Ramos (cell line): ENCODE measurements around the gene ENDOV.
"Not testable (repeated sequence)": the region's sequence is repeated elsewhere in the genome, so short reads cannot be mapped to it uniquely, and the experiment has no call there.

Experiments used
- in situ Hi-C: fragments of 300-500 bp; cut with MboI; formaldehyde crosslinking; loops from one replicate; pipeline ENCODE4 v1.14.3; 2022; ENCODE audit warnings: low sequenced_read_pairs; ENCODE audit not compliant: unreplicated experiment

The ENDOV gene

GRCh38 chr17:80387071-80387470 is 27.9 kb upstream of the ENDOV start:
- in situ Hi-C loops = no loop called here

GRCh38 chr17:80388175-80388574 is 26.8 kb upstream of the ENDOV start:
- in situ Hi-C loops = no loop called here

- in situ Hi-C loops = no loop called here
Measured at GRCh38 chr17:80388601-80389000, 26.4 kb upstream of the ENDOV start.

GRCh38 chr17:80389011-80389995 is 25.7 kb upstream of the ENDOV start:
- in situ Hi-C loops = no loop called here

- in situ Hi-C loops = no loop called here
Measured at GRCh38 chr17:80393241-80393890, 21.6 kb upstream of the ENDOV start.

DNA sequence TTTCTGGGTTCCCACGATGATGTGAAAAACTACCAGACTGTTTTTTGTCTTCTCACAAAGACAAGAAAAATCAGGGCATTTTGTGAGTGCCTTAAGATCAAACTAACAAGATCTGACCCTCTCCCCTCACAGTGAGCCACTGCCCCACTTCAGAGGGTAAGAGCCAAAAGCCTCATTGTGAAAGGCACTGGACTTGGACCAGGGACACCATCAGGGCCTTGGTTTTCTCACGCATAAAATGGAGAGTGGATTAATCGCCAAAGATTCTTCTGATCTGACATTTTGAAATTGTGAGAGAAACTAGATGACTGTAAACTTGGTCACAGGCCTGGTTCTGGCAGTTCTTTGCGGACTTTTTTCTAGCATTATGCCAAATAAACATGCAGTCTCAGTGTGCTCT is 21.0 kb upstream of the ENDOV start:
- in situ Hi-C loops = no loop called here

DNA sequence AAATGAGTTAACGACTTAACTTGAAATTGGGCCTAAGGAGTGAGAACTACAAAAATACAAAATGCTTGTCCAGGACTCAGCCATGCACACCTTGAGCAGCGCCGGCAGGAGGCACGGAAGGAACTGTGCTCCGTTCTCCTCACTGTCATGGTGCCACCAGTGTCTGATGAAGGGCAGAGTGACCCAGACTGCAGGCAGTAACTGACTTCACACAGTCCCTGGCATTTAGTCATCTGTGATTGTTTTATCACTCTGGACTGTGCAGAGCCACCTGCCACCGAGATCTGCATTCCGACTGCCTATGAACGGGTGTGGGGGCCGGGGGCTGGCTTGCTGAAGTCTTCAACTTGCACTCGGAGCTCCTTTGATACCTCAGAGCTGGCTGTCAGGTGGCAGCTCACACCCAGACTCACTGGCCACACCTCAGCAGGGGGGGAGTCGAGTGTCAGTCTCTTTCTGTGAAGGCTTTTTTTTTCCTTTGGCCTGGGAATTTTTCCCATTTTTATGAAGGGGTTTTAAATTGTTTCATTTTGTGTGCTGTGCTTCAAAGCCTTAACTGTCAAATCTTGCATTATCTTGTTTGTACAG is 20.2 kb upstream of the ENDOV start:
- in situ Hi-C loops = no loop called here

GRCh38 chr17:80395402-80396151 is 19.4 kb upstream of the ENDOV start:
- in situ Hi-C loops = no loop called here

GRCh38 chr17:80396157-80397033 is 18.6 kb upstream of the ENDOV start:
- in situ Hi-C loops = no loop called here

- in situ Hi-C loops = no loop called here
Measured at GRCh38 chr17:80397034-80397387, 18.0 kb upstream of the ENDOV start.

DNA sequence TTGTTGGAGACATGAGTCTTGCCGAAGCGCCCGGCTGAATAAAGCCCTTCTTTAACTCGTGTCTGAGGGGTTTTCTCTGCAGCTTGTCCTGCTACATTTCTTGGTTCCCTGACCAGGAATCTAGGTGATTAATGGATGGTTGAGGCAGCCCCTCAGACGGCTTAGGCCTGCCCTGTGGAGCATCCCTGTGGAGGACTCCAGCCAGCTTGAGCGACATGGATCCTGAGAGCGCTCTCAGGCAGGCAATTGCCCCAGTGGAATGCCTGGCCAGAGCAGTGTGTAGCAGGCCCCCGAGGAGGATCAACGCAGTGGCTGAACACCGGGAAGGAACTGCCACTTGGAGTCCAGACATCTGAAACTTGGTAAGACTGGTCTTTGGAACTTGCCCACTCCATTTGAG is 17.3 kb upstream of the ENDOV start:
- in situ Hi-C loops = no loop called here

GRCh38 chr17:80401086-80401485 is 13.9 kb upstream of the ENDOV start:
- in situ Hi-C loops = not testable (repeated sequence)

GRCh38 chr17:80402102-80402501 is 12.9 kb upstream of the ENDOV start:
- in situ Hi-C loops = not testable (repeated sequence)

DNA sequence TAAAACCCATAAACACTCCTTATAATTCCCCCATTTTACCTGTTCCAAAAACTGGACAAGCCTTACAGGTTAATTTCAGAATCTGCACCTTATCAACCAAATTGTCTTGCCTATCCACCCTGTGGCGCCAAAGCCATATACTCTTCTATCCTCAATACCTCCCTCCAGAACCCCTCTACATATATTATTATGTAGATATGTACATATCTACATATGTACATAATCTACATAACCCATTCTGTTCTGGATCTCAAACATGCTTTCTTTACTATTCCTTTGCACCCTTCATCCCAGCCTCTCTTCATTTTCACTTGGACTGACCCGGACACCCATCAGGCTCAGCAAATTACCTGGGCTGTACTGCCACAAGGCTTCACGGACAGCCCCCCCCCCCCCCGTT is 12.0 kb upstream of the ENDOV start:
- in situ Hi-C loops = no loop called here

DNA sequence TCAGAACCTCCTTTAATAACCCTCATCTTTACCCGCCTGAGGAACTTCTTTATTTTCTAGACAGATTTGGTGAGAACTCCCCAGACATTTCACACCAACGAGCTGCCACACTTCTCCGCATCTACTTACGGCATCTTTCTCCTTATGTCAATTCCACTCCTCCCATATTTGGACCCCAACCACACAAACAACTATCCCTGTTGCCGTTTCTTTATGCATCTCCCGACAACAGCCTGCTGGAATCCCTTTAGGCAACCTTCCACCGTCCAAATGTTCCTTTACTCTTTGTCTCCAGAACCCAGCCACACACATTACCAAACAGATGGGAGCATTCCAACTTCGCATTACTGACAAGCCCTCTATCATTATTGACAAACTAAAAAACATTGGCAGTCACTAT is 8.8 kb upstream of the ENDOV start:
- in situ Hi-C loops = no loop called here

GRCh38 chr17:80407917-80408316 is 7.0 kb upstream of the ENDOV start:
- in situ Hi-C loops = not testable (repeated sequence)

GRCh38 chr17:80408872-80409271 is 6.1 kb upstream of the ENDOV start:
- in situ Hi-C loops = no loop called here

- in situ Hi-C loops = no loop called here
Measured at GRCh38 chr17:80409626-80410025, 5.3 kb upstream of the ENDOV start.

DNA sequence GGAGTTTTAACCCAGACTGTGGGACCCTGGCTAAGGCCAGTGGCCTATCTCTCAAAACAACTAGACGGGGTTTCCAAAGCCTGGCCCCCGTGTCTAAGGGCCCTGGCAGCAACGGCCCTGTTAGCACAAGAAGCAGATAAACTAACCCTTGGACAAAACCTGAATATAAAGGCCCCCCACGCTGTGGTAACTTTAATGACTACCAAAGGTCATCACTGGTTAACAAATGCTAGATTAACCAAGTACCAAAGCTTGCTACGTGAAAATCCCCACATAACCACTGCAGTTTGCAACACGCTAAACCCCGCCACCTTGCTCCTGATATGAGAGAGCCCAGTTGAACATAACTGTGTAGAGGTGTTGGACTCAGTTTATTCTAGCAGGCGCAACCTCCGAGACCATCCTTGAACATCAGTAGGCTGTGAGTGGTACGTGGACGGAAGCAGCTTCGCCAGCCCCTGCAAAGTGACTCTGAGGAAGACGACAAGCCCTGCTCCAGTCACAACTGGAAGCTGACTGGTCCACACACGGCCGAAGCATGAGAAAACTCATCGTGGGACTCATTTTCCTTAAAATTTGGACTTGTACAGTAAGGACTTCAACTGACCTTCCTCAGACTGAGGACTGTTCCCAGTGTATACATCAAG is 4.4 kb upstream of the ENDOV start:
- in situ Hi-C loops = not testable (repeated sequence)
